Measurements from ENCODE around the gene XCL1.

- TF ChIP-seq, protein P1, sequence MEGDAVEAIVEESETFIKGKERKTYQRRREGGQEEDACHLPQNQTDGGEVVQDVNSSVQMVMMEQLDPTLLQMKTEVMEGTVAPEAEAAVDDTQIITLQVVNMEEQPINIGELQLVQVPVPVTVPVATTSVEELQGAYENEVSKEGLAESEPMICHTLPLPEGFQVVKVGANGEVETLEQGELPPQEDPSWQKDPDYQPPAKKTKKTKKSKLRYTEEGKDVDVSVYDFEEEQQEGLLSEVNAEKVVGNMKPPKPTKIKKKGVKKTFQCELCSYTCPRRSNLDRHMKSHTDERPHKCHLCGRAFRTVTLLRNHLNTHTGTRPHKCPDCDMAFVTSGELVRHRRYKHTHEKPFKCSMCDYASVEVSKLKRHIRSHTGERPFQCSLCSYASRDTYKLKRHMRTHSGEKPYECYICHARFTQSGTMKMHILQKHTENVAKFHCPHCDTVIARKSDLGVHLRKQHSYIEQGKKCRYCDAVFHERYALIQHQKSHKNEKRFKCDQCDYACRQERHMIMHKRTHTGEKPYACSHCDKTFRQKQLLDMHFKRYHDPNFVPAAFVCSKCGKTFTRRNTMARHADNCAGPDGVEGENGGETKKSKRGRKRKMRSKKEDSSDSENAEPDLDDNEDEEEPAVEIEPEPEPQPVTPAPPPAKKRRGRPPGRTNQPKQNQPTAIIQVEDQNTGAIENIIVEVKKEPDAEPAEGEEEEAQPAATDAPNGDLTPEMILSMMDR (IDR thresholded peaks at IDR 0.05): no peak
- TF ChIP-seq EZH2phosphoT487 (IDR thresholded peaks at IDR 0.05): no peak
Measured at GRCh38 chr1:168589167-168589566, 12.8 kb downstream of the XCL1 start.

Data from neural progenitor cell (in vitro differentiated cells).